IMR-90 (cell line): ENCODE data around the gene DUSP2. TPM values are rescaled to one million over a fixed set of nuclear protein-coding genes. Genes with fewer than 3 reads are reported as not detected.

Source experiments
- ATAC-seq: fragments of 200-7000 bp; cut with Tn5 transposase; 2 replicates; pipeline ENCODE4 v1.9.1; 2020; ENCODE audit warnings: low read depth, mild to moderate bottlenecking, moderate library complexity
- BruUV-seq: library from RNA; stranded (reverse); fragments of 400-500 nt; replicated peaks from 2 replicates; lab custom pipeline; 2021; lab: Mats Ljungman, UMichigan
- CTCF ChIA-PET: fragments of 300-600 bp; formaldehyde crosslinking; extraction: SDS; loops from one replicate; lab custom pipeline; 2021; ENCODE audit warnings: antibody characterized with exemption; lab: Yijun Ruan, JAX
- POLR2A ChIA-PET: fragments of 300-600 bp; sonication (Branson Sonifier 250); formaldehyde crosslinking; loops from one replicate; lab custom pipeline; 2022; ENCODE audit warnings: antibody characterized with exemption; ENCODE audit not compliant: unreplicated experiment; lab: Charles Lee
- DNase-seq: peaks from one replicate; pipeline ENCODE4 v3.0.0; 2013
- H2AFZ ChIP-seq: replicated peaks from 2 replicates; pipeline ENCODE3; 2013; ENCODE audit warnings: low read length, mild to moderate bottlenecking; ENCODE audit not compliant: poor library complexity
- H2AK5ac ChIP-seq: 2 replicates; pipeline ENCODE4 v1.6.1; 2013; ENCODE audit warnings: low read depth, low read length, inconsistent platforms
- H2AK9ac ChIP-seq: replicated peaks from 2 replicates; pipeline ENCODE3; 2013; ENCODE audit warnings: mild to moderate bottlenecking, low read depth, low read length, moderate library complexity; ENCODE audit not compliant: poor library complexity
- H2BK120ac ChIP-seq: 2 replicates; pipeline ENCODE4 v1.6.1; 2013; ENCODE audit warnings: low read depth, low read length, inconsistent platforms
- H2BK15ac ChIP-seq: 3 replicates; pipeline ENCODE4 v1.6.1; 2013; ENCODE audit warnings: low read depth, low read length, inconsistent platforms
- H2BK20ac ChIP-seq: 2 replicates; pipeline ENCODE4 v1.6.1; 2013; ENCODE audit warnings: low read depth, mild to moderate bottlenecking, inconsistent platforms, low read length, moderate library complexity
- H2BK5ac ChIP-seq: 2 replicates; pipeline ENCODE4 v1.6.1; 2013; ENCODE audit warnings: mild to moderate bottlenecking, low read depth, low read length, inconsistent platforms; ENCODE audit not compliant: poor library complexity, severe bottlenecking
- H3K14ac ChIP-seq: replicated peaks from 2 replicates; pipeline ENCODE4 v1.6.1; 2013; ENCODE audit warnings: low read depth, low read length, inconsistent platforms
- H3K18ac ChIP-seq: 2 replicates; pipeline ENCODE4 v1.6.1; 2013; ENCODE audit warnings: low read depth, low read length, control low read depth
- H3K23ac ChIP-seq: 2 replicates; pipeline ENCODE4 v1.6.1; 2013; ENCODE audit warnings: low read depth, low read length, inconsistent platforms
- H3K27ac ChIP-seq: 2 replicates; pipeline ENCODE4 v1.5.1; 2013; ENCODE audit warnings: mild to moderate bottlenecking, control low read depth, low read length; ENCODE audit not compliant: insufficient read depth
- H3K27me3 ChIP-seq: 2 replicates; pipeline ENCODE4 v1.6.1; 2013; ENCODE audit warnings: low read length; ENCODE audit not compliant: control insufficient read depth, insufficient read depth
- H3K36me3 ChIP-seq: 2 replicates; pipeline ENCODE4 v1.6.1; 2013; ENCODE audit warnings: low read length, mixed read lengths; ENCODE audit not compliant: control insufficient read depth, insufficient read depth
- H3K4ac ChIP-seq: 2 replicates; pipeline ENCODE4 v1.6.1; 2013; ENCODE audit warnings: low read depth, low read length, inconsistent platforms
- H3K4me1 ChIP-seq: 2 replicates; pipeline ENCODE4 v1.6.1; 2013; ENCODE audit warnings: low read length, mixed read lengths; ENCODE audit not compliant: control insufficient read depth, insufficient read depth
- H3K4me2 ChIP-seq: 2 replicates; pipeline ENCODE4 v1.6.1; 2013; ENCODE audit warnings: low read depth, mild to moderate bottlenecking, control low read depth, low read length, moderate library complexity
- H3K4me3 ChIP-seq: 2 replicates; pipeline ENCODE4 v1.5.1; 2013; ENCODE audit warnings: low read depth, mild to moderate bottlenecking, control low read depth, low read length, moderate library complexity; ENCODE audit not compliant: insufficient read depth
- H3K56ac ChIP-seq: 2 replicates; pipeline ENCODE4 v1.6.1; 2013; ENCODE audit warnings: low read length, inconsistent platforms; ENCODE audit not compliant: insufficient read depth; ENCODE audit errors: extremely low read depth
- H3K79me1 ChIP-seq, 2 experiments: 2 replicates each; pipeline ENCODE4 v1.6.1; 2013; ENCODE audit warnings: low read length in 2 of 2, inconsistent platforms in 1 of 2, low read depth in 1 of 2
- H3K9ac ChIP-seq: 2 replicates; pipeline ENCODE4 v1.6.1; 2013; ENCODE audit warnings: low read depth, low read length, control low read depth
- H3K9me1 ChIP-seq: 2 replicates; pipeline ENCODE4 v1.6.1; 2013; ENCODE audit warnings: low read length, inconsistent platforms; ENCODE audit not compliant: insufficient read depth
- H3K9me3 ChIP-seq: 2 replicates; pipeline ENCODE4 v1.6.1; 2013; ENCODE audit warnings: low read length; ENCODE audit not compliant: control insufficient read depth, insufficient read depth
- H4K20me1 ChIP-seq: 2 replicates; pipeline ENCODE4 v1.6.1; 2013; ENCODE audit warnings: low read length, inconsistent platforms; ENCODE audit not compliant: insufficient read depth
- H4K5ac ChIP-seq: 2 replicates; pipeline ENCODE4 v1.6.1; 2013; ENCODE audit warnings: mild to moderate bottlenecking, low read depth, low read length, control low read depth
- H4K8ac ChIP-seq, 2 experiments: 2 replicates each; pipeline ENCODE4 v1.6.1; 2013; ENCODE audit warnings: low read depth in 2 of 2, low read length in 2 of 2, control low read depth in 1 of 2, inconsistent platforms in 1 of 2
- H4K91ac ChIP-seq: 2 replicates; pipeline ENCODE4 v1.6.1; 2013; ENCODE audit warnings: low read depth, low read length, inconsistent platforms; ENCODE audit not compliant: insufficient read depth
- CEBPB ChIP-seq: IDR thresholded peaks from 2 replicates; pipeline ENCODE4 v1.6.1; 2012; ENCODE audit warnings: low read depth, low read length, improper control_type of control experiment
- CHD1 ChIP-seq: IDR thresholded peaks from 2 replicates; pipeline ENCODE4 v1.6.1; 2012; ENCODE audit warnings: low read depth, low read length, improper control_type of control experiment
- FOS ChIP-seq: fragments of 150-350 bp; IDR thresholded peaks from 2 replicates; pipeline ENCODE4 v1.6.1; 2016; ENCODE audit warnings: low read depth, low read length
- MAFK ChIP-seq: IDR thresholded peaks from 2 replicates; pipeline ENCODE4 v1.6.1; 2012; ENCODE audit warnings: low read depth, low read length, improper control_type of control experiment
- MXI1 ChIP-seq: IDR thresholded peaks from 2 replicates; pipeline ENCODE4 v1.6.1; 2012; ENCODE audit warnings: low read depth, mild to moderate bottlenecking, low read length, moderate library complexity, borderline replicate concordance
- POLR2A ChIP-seq: IDR thresholded peaks from 2 replicates; pipeline ENCODE4 v1.6.1; 2012; ENCODE audit warnings: mild to moderate bottlenecking, low read depth, low read length
- WGBS, 2 experiments: methylation state at CpG; one replicate each; pipeline versions ENCODE4 v1.1.5 to v1.1.7; 2013; ENCODE audit warnings: missing lambda C conversion rate in 2 of 2; ENCODE audit not compliant: insufficient read length in 1 of 2; ENCODE audit errors: extremely low coverage in 2 of 2; 5-methylcytosine and 5-hydroxymethylcytosine counted together
- dilution Hi-C: fragments of 300-500 bp; cut with HindIII; formaldehyde crosslinking; loops from one replicate; pipeline ENCODE4 v1.14.3; 2018; ENCODE audit warnings: low sequenced_read_pairs; ENCODE audit not compliant: unreplicated experiment
- in situ Hi-C: fragments of 300-500 bp; cut with MboI; formaldehyde crosslinking; loops from 3 replicates; pipeline ENCODE4 v1.14.3; 2019; ENCODE audit warnings: low sequenced_read_pairs, inconsistent platforms, mixed read lengths
- intact Hi-C: fragments of 100-400 bp; cut with micrococcal nuclease; formaldehyde crosslinking; loops from 2 replicates; pipeline ENCODE4 v1.10.0; 2022
- polyA plus RNA-seq, 3 experiments: library from polyadenylated mRNA; depleted of rRNA; stranded (reverse); fragments of >200 nt; gene quantifications; 2 replicates each; pipeline ENCODE4 v1.2.3, GENCODE V29; 2012; ENCODE audit warnings: low replicate concordance in 1 of 3
- total RNA-seq: library from RNA; depleted of rRNA; stranded (reverse); fragments of >200 nt; gene quantifications from 2 replicates; pipeline ENCODE4 v1.2.3, GENCODE V29; 2012

The DUSP2 gene
- total and polyA plus RNA-seq, 2 of the 4 experiments (the other 2 are of a cell fraction), result 1.8 to 3.8 TPM

- TF ChIP-seq MXI1, result no peak
These were observed 32.5 kb downstream of the DUSP2 start (continued) for GRCh38 chr2:96112501-96113366.

GRCh38 chr2:96111823-96112500, 33.3 kb downstream of the DUSP2 start:
- intact Hi-C loops (no loop called here), in situ Hi-C loops (loop anchor here (25.0 kb wide), 1 partner anchor 100 kb away; no protein-coding TSS in a partner anchor), dilution Hi-C loops (no loop called here)
- H3K4me2 ChIP-seq, result no peak overlapping the region
- H3K36me3 ChIP-seq, result no peaks in the 10 kb centered on the region
- H3K56ac ChIP-seq, result no peak overlapping the region
- H2AK5ac ChIP-seq, result no peak overlapping the region
- CTCF ChIA-PET, result no interaction called here
- no peak overlapping the region for H4K5ac ChIP-seq
- no peak for DNase-seq
- no peak overlapping the region for H2AK9ac ChIP-seq
- no peak overlapping the region for H3K27ac ChIP-seq
- no peaks in the 10 kb centered on the region; the same call in 1 of the 2 replicates for H3K4me1 ChIP-seq
- no TSS peak for BruUV-seq
- H3K4ac ChIP-seq, result no peak overlapping the region
- H3K18ac ChIP-seq, result no peak overlapping the region
- WGBS, 2 experiments, result 40% methylated on average over 1 of the region's 7 CpGs; no CpG with 5 or more reads in 1 of the 2 experiments
- TF ChIP-seq CEBPB (no peak), CHD1 (no peak), POLR2A (no peak), FOS (no peak), MAFK (no peak)
- no peak overlapping the region for H3K23ac ChIP-seq
- POLR2A ChIA-PET, result no interaction called here
- no peak overlapping the region for H2BK15ac ChIP-seq
- no peaks in the 10 kb centered on the region; the same call in 1 of the 2 replicates for H3K9me3 ChIP-seq
- no peak overlapping the region for H2AFZ ChIP-seq
- no peak overlapping the region for H3K4me3 ChIP-seq
- no peak overlapping the region for H3K9ac ChIP-seq
- H3K9me1 ChIP-seq, result no peaks in the 10 kb centered on the region
- no peak overlapping the region for H2BK5ac ChIP-seq
- H3K27me3 ChIP-seq, result peaks cover 83% of the 10 kb centered on the region
- no peaks in the 10 kb centered on the region for H3K79me1 ChIP-seq
- ATAC-seq, result no peak
- H4K91ac ChIP-seq, result no peak overlapping the region
- H4K8ac ChIP-seq, result no peak overlapping the region
- no peak overlapping the region for H2BK120ac ChIP-seq
- H4K20me1 ChIP-seq, result no peaks in the 10 kb centered on the region
- H2BK20ac ChIP-seq, result no peak overlapping the region
- no peak overlapping the region for H3K14ac ChIP-seq
